GM18526 (cell line): Measurements from ENCODE around the gene LBX2.

Experiments used
- POLR2A ChIP-seq: IDR thresholded peaks from 3 replicates; pipeline ENCODE4 v1.6.1; 2011; ENCODE audit not compliant: insufficient read length; ENCODE audit errors: extremely low read depth

LBX2 gene

GRCh38 chr2:74461187-74462053 lies 38.0 kb downstream of the LBX2 start:
- no peak for TF ChIP-seq POLR2A

GRCh38 chr2:74458938-74459363 lies 40.5 kb downstream of the LBX2 start:
- TF ChIP-seq POLR2A, result no peak

GRCh38 chr2:74458132-74458937 lies 41.1 kb downstream of the LBX2 start, which contains the start of gene WBP1:
TSS of gene WBP1 (plus strand) at chr2:74458438. CDS start at chr2:74458603, 165 bp downstream.
- TF ChIP-seq POLR2A, result peak; percentile 56

GRCh38 chr2:74457549-74458131 lies 41.8 kb downstream of the LBX2 start:
- TF ChIP-seq POLR2A, result peak; percentile 44

GRCh38 chr2:74457129-74457548 lies 42.3 kb downstream of the LBX2 start:
- peak; percentile 24 for TF ChIP-seq POLR2A

- TF ChIP-seq POLR2A, result peak; percentile 41
These were observed 44.5 kb downstream of the LBX2 start, which contains the start of gene INO80B for GRCh38 chr2:74454654-74455511. TSS of gene INO80B (plus strand) at chr2:74455087. CDS start at chr2:74455117, 30 bp downstream.

GRCh38 chr2:74450570-74451190 lies 48.7 kb downstream of the LBX2 start:
- TF ChIP-seq POLR2A, result no peak

GRCh38 chr2:74448771-74449170 lies 50.6 kb downstream of the LBX2 start:
- no peak for TF ChIP-seq POLR2A
